GM18505 (cell line): Measurements from ENCODE around the gene RPF1.
"Not testable (repeated sequence)": the region's sequence is repeated elsewhere in the genome, so short reads cannot be mapped to it uniquely, and the experiment has no call there.

Experiments used
- ATAC-seq: cut with Tn5 transposase; IDR thresholded peaks from one replicate; pipeline ENCODE4 v1.9.1; 2021; ENCODE audit not compliant: unreplicated experiment
- POLR2A ChIP-seq: IDR thresholded peaks from 4 replicates; pipeline ENCODE4 v1.6.1; 2011; ENCODE audit warnings: borderline replicate concordance; ENCODE audit not compliant: insufficient read depth, insufficient read length; ENCODE audit errors: extremely low read depth

Gene RPF1

DNA sequence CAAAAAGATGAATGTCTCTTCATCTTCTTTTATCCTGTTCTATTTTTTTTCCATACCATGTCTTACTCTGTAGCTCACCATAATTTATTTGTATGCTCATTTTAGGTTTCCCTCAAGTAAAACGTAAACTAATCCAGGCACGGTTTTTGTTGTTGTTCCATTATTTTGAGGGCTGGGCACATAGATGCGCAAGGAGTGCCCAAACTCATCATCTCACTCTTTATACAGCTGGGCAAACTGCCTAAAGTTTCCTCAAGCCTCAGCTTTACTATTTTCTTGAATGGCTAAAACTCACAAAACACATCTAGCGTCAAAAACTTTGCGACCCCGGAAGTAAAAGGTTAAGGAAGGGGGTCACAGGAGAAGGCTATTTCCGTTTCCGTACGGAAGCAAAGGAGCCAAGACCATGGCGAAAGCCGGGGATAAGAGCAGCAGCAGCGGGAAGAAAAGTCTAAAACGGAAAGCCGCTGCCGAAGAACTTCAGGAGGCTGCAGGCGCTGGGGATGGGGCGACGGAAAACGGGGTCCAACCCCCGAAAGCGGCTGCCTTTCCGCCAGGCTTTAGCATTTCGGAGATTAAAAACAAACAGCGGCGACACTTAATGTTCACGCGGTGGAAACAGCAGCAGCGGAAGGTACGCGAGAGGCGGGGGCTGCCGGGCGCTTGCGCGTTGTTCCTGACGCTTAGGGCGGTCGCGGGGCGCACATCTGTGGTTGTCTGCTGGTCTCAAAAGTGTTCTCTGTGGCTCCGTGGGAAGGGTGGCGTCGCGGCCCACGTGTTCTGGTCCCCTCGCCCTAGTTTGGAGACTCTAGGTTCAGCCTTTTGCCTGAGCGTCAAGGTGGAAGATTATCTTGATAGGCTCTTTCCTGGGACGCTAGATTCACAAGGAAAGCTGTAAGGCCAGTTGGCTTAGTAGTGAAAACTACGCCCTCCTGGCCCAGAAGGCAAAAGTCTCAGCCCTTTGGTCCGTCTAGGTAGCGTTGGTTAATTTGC lies at the start of gene RPF1:
Gene RPF1 (plus strand): TSS at position 391 of the 993 bp plus-strand sequence. CDS start 16 bp downstream, at position 407.
- peak; percentile 95 for ATAC-seq
- peak; percentile 88 for TF ChIP-seq POLR2A

DNA sequence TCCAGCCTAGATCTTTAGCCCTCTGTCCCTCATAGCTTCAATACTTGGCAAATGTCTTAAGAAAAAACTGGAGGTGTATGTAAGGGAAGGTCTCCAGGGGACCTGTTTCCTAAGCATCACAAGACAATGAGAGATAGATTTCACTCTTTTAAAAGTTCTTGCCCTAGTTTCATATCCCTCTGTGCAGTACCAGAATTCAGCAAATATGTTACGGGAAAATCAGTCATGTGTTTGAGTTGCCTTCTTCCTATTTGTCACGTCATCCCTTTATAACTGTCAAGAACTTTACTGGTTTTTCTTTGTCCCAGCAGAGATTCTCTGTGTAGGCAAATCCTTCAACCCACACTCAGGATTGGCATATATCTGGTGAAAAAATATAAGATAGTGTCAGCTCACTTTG lies 48.5 kb upstream of the RPF1 start:
- TF ChIP-seq POLR2A, result no peak
- ATAC-seq, result no peak

- TF ChIP-seq POLR2A, result no peak
- no peak for ATAC-seq
Measured at GRCh38 chr1:84433258-84434080, 45.6 kb upstream of the RPF1 start.

DNA sequence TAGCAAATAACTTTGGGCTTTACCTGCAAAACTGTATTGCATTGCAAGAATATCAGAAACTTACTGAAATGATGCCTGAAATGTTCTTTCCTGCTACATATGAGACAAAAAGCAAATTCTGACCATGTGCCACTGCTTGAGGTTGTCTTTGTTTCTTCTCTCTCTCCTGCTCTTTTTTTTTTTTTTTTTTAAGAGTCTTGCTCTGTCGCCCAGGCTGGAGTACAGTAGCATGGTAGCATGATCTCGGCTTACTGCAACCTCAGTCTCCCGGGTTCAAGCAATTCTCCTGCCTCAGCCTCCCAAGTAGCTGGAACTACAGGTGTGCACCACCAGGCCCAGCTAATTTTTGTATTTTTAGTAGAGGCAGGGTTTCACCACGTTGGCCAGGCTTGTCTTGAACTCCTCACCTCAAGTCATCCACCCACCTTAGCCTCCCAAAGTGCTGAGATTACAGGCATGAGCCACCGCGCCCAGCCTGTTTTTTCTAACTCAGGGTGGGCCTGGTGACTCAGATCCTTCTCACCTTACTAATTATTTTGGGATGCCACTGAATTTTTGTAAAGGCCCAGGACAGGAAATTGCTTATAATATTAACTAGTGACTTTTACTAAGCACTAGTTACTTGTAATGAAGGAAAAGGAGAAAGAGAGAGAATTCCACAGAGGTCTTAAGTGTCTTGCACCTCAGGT lies 44.8 kb upstream of the RPF1 start:
- TF ChIP-seq POLR2A, result no peak

DNA sequence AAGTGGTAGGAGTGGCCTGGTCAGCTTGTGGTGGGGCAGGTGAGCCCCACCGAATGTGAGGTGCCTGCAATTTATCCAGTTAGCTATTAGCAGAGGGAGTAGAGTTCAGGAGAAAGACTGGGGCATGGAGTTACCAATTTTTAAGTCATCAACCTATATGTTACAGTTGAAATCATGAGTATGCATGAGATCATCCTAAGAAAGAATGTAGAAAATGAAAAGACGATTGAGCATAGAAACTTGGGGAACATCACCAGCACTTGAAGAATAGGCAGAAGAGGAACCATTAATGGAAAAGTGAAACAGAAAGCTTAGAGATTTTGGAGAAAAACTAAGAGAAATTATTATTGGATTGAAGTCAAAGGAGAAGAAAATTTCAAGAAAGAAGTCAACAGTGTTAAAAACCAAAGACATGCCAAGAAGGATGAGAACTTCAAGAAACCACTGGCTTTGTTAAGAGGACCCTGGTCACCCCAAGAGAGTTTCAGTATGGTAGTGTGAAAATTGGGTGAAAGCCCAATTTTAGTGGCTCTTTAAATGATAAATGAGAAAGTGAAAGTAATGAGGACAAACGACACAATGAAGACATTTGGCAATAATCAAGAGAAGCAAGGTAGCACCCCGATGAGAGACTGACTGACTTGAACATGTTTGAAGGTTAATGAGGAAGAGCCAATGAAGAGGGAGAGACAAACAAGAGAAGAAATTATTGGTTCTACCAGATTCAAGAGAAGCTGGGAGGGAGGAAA lies 44.1 kb upstream of the RPF1 start:
- ATAC-seq, result no peak
- TF ChIP-seq POLR2A, result no peak

More for the DNA sequence above, 44.8 kb upstream of the RPF1 start:
- ATAC-seq, result no peak

DNA sequence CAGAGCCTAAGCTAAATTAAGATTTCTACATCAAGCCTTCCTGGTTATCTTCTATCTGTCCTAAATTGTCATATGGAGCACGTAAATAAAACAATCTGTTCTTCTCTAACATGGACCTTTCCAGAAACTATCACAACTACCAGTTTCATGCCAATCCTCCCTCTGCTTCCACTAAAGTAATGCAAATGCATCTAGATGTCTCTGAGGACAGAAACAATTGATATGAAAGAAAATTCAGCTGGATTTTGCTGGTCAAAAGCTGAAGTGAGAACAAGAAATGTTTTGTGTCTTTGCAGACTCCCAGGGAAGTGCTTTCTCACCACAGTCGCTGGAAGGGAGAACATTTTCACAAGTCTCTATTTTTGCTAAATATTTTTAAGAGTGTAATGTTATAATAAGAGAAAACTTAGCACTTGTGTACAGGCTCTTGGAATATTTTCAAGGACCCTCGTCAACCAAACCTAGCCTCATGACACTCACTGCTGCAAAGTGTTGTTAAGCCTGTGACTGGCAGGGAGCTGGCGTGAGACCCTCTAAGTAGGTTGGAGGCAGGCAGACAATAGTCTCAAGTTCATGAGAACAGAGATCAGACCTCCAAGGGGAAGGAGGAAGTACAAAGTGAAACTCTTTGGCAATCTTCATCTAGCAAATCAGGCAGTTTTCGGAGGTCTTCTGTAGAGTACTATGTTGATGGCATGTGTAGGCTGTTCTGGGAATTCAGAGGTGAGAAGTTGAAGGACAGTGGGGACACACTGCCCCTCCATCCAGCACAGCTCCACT lies 42.0 kb upstream of the RPF1 start:
- no peak for TF ChIP-seq POLR2A
- peak; percentile 40 for ATAC-seq

DNA sequence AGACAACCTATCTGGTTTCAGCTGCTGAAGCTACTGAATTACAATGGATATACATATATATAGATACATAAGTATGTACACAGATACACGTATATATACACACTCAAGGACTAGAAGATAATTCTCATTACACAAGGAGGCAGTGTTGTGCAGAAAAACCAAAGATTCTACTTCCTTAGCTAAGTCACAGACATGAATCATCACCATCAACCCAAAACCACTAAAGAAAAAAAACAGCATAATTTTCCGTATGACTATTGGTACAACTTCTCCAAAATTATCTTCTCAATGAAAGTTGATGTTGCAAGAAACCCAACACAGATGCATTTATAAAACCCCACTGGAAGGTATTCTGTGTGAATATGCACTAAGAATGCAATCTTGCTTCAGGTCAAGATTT lies 36.8 kb upstream of the RPF1 start:
- ATAC-seq, result peak; percentile 93
- TF ChIP-seq POLR2A, result no peak

GRCh38 chr1:84442747-84443646 lies 36.1 kb upstream of the RPF1 start:
- ATAC-seq, result not testable (repeated sequence)

DNA sequence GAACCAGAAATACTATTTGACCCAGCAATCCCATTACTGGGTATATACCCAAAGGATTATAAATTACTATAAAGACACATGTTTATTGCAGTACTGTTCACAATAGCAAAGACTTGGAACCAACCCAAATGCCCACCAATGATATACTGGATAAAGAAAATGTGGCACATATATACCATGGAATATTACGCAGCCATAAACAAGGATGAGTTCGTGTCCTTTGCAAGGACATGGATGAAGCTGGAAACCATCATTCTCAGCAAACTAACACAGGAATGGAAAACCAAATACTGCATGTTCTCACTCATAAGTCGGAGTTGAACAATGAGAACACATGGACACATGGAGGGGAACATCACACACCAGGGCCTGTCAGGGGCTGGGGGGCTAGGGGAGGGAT lies 30.4 kb upstream of the RPF1 start:
- ATAC-seq, result not testable (repeated sequence)

- no peak for TF ChIP-seq POLR2A
- no peak for ATAC-seq
Measured at GRCh38 chr1:84450910-84451309, 28.2 kb upstream of the RPF1 start.

GRCh38 chr1:84452436-84452835 lies 26.6 kb upstream of the RPF1 start:
- no peak for TF ChIP-seq POLR2A
- ATAC-seq, result no peak

DNA sequence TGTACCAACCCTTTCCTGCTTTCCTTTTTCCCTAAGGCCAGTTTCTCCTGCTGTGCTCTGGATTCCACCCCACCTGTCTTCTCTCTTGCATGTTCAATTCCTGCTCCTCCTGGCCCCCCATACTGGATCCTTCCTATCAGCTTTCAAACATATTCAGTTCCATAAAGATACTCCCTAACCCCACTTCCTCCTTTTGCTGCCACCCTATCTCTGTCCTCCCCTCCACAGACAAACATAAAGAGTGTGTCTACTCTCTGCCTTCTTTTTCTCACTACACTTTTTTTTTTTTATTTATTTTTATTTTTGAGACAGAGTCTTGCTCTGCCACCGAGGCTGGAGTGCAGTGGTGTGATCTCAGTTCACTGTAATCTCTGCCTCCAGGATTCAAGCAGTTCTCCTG lies 16.9 kb upstream of the RPF1 start:
- TF ChIP-seq POLR2A, result no peak

DNA sequence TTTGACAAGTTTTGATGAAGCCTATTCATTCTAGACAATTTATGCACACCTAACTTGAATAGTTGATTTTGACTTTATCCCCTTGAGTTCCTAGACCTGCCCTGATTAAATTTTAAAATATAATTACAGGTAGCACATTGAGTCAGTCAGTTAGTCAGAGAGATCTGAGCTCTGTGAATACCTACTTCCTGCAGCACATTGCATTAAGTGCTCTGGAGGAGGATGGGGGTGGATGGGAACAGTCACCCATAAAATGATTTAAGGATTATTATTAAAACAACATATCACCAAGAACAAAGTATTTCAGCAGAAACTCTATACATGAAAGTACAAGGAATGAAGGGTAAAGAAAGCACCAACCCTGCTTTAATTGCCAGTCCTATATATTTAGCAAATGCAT lies 11.8 kb upstream of the RPF1 start:
- TF ChIP-seq POLR2A, result no peak
- ATAC-seq, result no peak

More for the DNA sequence above, 16.9 kb upstream of the RPF1 start:
- no peak for ATAC-seq
